HepG2 (cell line): ENCODE measurements around the gene ZNF607. TPM values are rescaled to one million over a fixed set of nuclear protein-coding genes. Genes with fewer than 3 reads are reported as not detected.
A peak's percentile ranks its signal among the peaks of the same experiment; 100 is the strongest.

Source experiments
- JUND ChIP-seq: sonication (generic); formaldehyde crosslinking; IDR thresholded peaks from 2 replicates; pipeline ENCODE4 v1.8.0; 2022; ENCODE audit warnings: mild to moderate bottlenecking, missing genetic modification reagents
- NFE2L2 ChIP-seq: fragments of 150-350 bp; IDR thresholded peaks from 2 replicates; pipeline ENCODE4 v1.6.1; 2014; ENCODE audit warnings: low read length
- NONO ChIP-seq, 2 experiments: fragments of 450-650 bp in 1 of 2; sonication (generic) in 1 of 2; formaldehyde crosslinking in 1 of 2; IDR thresholded peaks in 1 of 2; conservative IDR thresholded peaks in 1 of 2; 2 replicates each; pipeline versions ENCODE4 v1.6.1 to v1.8.0; 2017 to 2022; ENCODE audit warnings: mild to moderate bottlenecking in 1 of 2, missing genetic modification reagents in 1 of 2, moderate library complexity in 1 of 2
- PHF8 ChIP-seq: sonication (generic); formaldehyde crosslinking; IDR thresholded peaks from 2 replicates; pipeline ENCODE4 v1.5.0; 2020; ENCODE audit warnings: missing genetic modification reagents
- RXRB ChIP-seq: IDR thresholded peaks from 2 replicates; pipeline ENCODE4 v1.6.1; 2016; ENCODE audit warnings: borderline replicate concordance, missing genetic modification reagents, missing compliant biosample characterization
- SP5 ChIP-seq: IDR thresholded peaks from 2 replicates; pipeline ENCODE4 v1.6.1; 2016; ENCODE audit warnings: low read depth, borderline replicate concordance
- SRF ChIP-seq: IDR thresholded peaks from 2 replicates; pipeline ENCODE4 v1.6.1; 2011; ENCODE audit warnings: mild to moderate bottlenecking, low read depth, low read length, moderate library complexity
- SSRP1 ChIP-seq: IDR thresholded peaks from 2 replicates; pipeline ENCODE4 v1.6.1; 2016; ENCODE audit warnings: control low read depth
- ZBTB3 ChIP-seq: sonication (generic); formaldehyde crosslinking; IDR thresholded peaks from 2 replicates; pipeline ENCODE4 v1.4.0; 2020; ENCODE audit warnings: low read depth, mild to moderate bottlenecking, moderate library complexity, missing genetic modification reagents, borderline replicate concordance
- ZFAT ChIP-seq: sonication (generic); formaldehyde crosslinking; conservative IDR thresholded peaks from 2 replicates; pipeline ENCODE4 v1.8.1; 2023; ENCODE audit warnings: missing genetic modification reagents, inconsistent platforms
- ZNF232 ChIP-seq: sonication (generic); formaldehyde crosslinking; IDR thresholded peaks from 2 replicates; pipeline ENCODE4 v1.4.0; 2020; ENCODE audit warnings: missing genetic modification reagents, borderline replicate concordance
- ZNF614 ChIP-seq: IDR thresholded peaks from 2 replicates; pipeline ENCODE4 v1.6.1; 2018; ENCODE audit warnings: missing biosample characterization, missing genetic modification reagents, inconsistent platforms, borderline replicate concordance
- ZNF841 ChIP-seq: sonication (generic); formaldehyde crosslinking; IDR thresholded peaks from 2 replicates; pipeline ENCODE4 v1.8.1; 2023; ENCODE audit warnings: missing genetic modification reagents, borderline replicate concordance
- polyA plus RNA-seq, 8 experiments: library from polyadenylated mRNA; depleted of rRNA in 3 of 8; stranded (reverse) in 7 of 8; unstranded in 1 of 8; fragments of >200 nt; fragmentation: Illumina TruSeq in 4 of 8; extraction: Trizol in 4 of 8; gene quantifications; 2 replicates each; pipeline versions ENCODE4 v1.2.1 to v1.2.3, GENCODE V29; 2011 to 2016; ENCODE audit warnings: low read depth in 4 of 8, missing spikeins in 1 of 8, mixed read lengths in 1 of 8; ENCODE audit not compliant: insufficient read depth in 1 of 8
- total RNA-seq, 5 experiments: library from RNA; depleted of rRNA; stranded (reverse); fragments of >200 nt; fragmentation: Illumina TruSeq; extraction: Trizol; gene quantifications; 2 replicates each; pipeline ENCODE4 v1.2.3, GENCODE V29; 2016; ENCODE audit warnings: low read depth in 1 of 5
- TF ChIP-seq, protein P1 (sequence below): sonication (generic); formaldehyde crosslinking; IDR thresholded peaks from 2 replicates; pipeline ENCODE4 v1.4.0; 2020; ENCODE audit warnings: mild to moderate bottlenecking, missing genetic modification reagents
- TF ChIP-seq, protein P2 (sequence below): sonication (generic); formaldehyde crosslinking; IDR thresholded peaks from 2 replicates; pipeline ENCODE4 v1.5.1; 2020; ENCODE audit warnings: mild to moderate bottlenecking, missing genetic modification reagents, borderline replicate concordance
- TF ChIP-seq, protein P3 (sequence below): IDR thresholded peaks from 2 replicates; pipeline ENCODE4 v1.6.1; 2016; ENCODE audit warnings: missing compliant biosample characterization, missing genetic modification reagents, borderline replicate concordance
- TF ChIP-seq, protein P4 (sequence below), 2 experiments: sonication (generic) in 1 of 2; formaldehyde crosslinking in 1 of 2; IDR thresholded peaks; 2 replicates each; pipeline versions ENCODE4 v1.5.1 to v1.6.1; 2011 to 2020; ENCODE audit warnings: borderline replicate concordance in 1 of 2, low read depth in 1 of 2, low read length in 1 of 2, mild to moderate bottlenecking in 1 of 2, missing genetic modification reagents in 1 of 2, moderate library complexity in 1 of 2
- TF ChIP-seq, protein P5 (sequence below): sonication (generic); formaldehyde crosslinking; IDR thresholded peaks from 2 replicates; pipeline ENCODE4 v1.8.1; 2023; ENCODE audit warnings: mild to moderate bottlenecking, missing genetic modification reagents
- TF ChIP-seq, protein P6 (sequence below): IDR thresholded peaks from 2 replicates; pipeline ENCODE4 v1.6.1; 2016

ZNF607 gene
- total and polyA plus RNA-seq, 2 of the 13 experiments (the other 11 are each of a cell fraction or from before 2014, with no cell fraction given), result 3.8 to 8.3 TPM

DNA sequence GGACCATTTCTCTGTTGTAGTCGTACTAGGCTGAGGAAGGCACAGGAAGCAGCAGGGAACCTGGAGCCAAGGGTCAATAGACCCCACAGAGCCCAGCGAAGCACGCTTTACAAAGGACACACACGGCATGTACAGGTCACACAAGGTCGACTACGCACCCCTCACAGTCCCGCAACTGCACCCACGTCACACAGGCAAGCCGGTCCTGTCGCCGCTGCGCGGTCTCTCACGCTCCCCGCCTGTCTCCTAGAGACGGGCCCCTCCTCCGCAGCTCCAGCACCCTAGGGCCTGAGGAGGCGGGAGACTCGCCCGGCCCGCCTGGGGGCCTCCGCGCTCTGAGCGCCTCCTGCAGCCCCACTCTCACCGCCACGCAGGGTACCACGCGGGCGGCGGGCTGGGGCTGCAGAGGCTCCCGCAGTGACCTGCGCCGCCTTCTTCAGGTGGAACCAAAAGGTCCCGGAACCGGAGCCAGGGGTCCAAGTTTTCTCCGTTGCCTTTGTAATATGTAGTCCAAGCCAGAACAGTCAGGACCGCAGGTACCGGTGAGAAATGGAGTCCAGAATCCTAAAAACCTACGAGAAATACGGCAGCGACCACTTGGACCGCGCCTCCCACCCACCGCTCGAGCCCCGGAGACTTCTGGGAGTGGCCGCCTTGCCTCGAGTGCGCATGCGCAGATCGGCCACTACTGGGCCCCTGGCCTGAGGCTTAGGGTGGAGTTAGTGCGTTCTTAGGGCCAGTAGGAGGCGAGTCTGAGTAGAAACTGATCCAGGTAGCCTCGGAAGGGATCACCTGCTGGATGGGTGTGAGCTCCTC, at the start of gene ZNF607 (continued):
- TF ChIP-seq, protein P1, sequence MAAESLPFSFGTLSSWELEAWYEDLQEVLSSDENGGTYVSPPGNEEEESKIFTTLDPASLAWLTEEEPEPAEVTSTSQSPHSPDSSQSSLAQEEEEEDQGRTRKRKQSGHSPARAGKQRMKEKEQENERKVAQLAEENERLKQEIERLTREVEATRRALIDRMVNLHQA (CRISPR knock-in tag), result no peak
- TF ChIP-seq ZNF614 (CRISPR knock-in tag) (no peak), ZNF841 (CRISPR knock-in tag) (no peak), SSRP1 (no peak), SRF (no peak), SP5 (no peak), RXRB (CRISPR knock-in tag) (peak; percentile 45; the same call in 1 of the 2 replicates), ZBTB3 (no peak), ZFAT (no peak), ZNF232 (CRISPR knock-in tag) (no peak; the same call in 1 of the 2 replicates), JUND (CRISPR knock-in tag) (no peak), NFE2L2 (no peak), NONO (IDR thresholded peaks at IDR 0.05) (no peak), NONO (CRISPR knock-in tag; conservative IDR thresholded peaks at IDR 0.05) (peak; percentile 80), PHF8 (peak; percentile 92)
- TF ChIP-seq, protein P2, sequence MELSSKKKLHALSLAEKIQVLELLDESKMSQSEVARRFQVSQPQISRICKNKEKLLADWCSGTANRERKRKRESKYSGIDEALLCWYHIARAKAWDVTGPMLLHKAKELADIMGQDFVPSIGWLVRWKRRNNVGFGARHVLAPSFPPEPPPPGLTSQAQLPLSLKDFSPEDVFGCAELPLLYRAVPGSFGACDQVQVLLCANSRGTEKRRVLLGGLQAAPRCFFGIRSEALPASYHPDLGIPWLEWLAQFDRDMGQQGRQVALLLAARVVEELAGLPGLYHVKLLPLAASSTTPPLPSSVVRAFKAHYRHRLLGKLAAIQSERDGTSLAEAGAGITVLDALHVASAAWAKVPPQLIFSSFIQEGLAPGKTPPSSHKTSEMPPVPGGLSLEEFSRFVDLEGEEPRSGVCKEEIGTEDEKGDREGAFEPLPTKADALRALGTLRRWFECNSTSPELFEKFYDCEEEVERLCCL, result no peak; the same call in 1 of the 2 replicates
- TF ChIP-seq, protein P3, sequence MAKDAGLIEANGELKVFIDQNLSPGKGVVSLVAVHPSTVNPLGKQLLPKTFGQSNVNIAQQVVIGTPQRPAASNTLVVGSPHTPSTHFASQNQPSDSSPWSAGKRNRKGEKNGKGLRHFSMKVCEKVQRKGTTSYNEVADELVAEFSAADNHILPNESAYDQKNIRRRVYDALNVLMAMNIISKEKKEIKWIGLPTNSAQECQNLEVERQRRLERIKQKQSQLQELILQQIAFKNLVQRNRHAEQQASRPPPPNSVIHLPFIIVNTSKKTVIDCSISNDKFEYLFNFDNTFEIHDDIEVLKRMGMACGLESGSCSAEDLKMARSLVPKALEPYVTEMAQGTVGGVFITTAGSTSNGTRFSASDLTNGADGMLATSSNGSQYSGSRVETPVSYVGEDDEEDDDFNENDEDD (CRISPR knock-in tag), result no peak
- TF ChIP-seq, protein P4, sequence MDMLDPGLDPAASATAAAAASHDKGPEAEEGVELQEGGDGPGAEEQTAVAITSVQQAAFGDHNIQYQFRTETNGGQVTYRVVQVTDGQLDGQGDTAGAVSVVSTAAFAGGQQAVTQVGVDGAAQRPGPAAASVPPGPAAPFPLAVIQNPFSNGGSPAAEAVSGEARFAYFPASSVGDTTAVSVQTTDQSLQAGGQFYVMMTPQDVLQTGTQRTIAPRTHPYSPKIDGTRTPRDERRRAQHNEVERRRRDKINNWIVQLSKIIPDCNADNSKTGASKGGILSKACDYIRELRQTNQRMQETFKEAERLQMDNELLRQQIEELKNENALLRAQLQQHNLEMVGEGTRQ (IDR thresholded peaks at IDR 0.05; ENCODE audit: low read depth, low read length), result no peak
- TF ChIP-seq, protein P4 (CRISPR knock-in tag; IDR thresholded peaks at IDR 0.05; ENCODE audit: borderline replicate concordance), result no peak
- TF ChIP-seq, protein P5, sequence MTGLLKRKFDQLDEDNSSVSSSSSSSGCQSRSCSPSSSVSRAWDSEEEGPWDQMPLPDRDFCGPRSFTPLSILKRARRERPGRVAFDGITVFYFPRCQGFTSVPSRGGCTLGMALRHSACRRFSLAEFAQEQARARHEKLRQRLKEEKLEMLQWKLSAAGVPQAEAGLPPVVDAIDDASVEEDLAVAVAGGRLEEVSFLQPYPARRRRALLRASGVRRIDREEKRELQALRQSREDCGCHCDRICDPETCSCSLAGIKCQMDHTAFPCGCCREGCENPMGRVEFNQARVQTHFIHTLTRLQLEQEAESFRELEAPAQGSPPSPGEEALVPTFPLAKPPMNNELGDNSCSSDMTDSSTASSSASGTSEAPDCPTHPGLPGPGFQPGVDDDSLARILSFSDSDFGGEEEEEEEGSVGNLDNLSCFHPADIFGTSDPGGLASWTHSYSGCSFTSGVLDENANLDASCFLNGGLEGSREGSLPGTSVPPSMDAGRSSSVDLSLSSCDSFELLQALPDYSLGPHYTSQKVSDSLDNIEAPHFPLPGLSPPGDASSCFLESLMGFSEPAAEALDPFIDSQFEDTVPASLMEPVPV (CRISPR knock-in tag), result no peak
- TF ChIP-seq, protein P6, sequence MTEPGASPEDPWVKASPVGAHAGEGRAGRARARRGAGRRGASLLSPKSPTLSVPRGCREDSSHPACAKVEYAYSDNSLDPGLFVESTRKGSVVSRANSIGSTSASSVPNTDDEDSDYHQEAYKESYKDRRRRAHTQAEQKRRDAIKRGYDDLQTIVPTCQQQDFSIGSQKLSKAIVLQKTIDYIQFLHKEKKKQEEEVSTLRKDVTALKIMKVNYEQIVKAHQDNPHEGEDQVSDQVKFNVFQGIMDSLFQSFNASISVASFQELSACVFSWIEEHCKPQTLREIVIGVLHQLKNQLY (CRISPR knock-in tag), result no peak
